Stimulated activated CD8-positive, alpha-beta memory T cell treated with anti-CD3 and anti-CD28 coated beads, Interleukin-7, amount 100 ng/mL, for 48 hours (primary cell): Measurements from ENCODE around the gene SLC37A1.
"Not testable (repeated sequence)": the region's sequence is repeated elsewhere in the genome, so short reads cannot be mapped to it uniquely, and the experiment has no call there.

Source experiments
- DNase-seq, 2 donors: peaks; one replicate each; pipeline ENCODE4 v3.0.0-alpha.2; 2020; ENCODE audit warnings: low read depth in 1 of 2; ENCODE audit errors: extremely low read depth in 1 of 2

The SLC37A1 gene

DNA sequence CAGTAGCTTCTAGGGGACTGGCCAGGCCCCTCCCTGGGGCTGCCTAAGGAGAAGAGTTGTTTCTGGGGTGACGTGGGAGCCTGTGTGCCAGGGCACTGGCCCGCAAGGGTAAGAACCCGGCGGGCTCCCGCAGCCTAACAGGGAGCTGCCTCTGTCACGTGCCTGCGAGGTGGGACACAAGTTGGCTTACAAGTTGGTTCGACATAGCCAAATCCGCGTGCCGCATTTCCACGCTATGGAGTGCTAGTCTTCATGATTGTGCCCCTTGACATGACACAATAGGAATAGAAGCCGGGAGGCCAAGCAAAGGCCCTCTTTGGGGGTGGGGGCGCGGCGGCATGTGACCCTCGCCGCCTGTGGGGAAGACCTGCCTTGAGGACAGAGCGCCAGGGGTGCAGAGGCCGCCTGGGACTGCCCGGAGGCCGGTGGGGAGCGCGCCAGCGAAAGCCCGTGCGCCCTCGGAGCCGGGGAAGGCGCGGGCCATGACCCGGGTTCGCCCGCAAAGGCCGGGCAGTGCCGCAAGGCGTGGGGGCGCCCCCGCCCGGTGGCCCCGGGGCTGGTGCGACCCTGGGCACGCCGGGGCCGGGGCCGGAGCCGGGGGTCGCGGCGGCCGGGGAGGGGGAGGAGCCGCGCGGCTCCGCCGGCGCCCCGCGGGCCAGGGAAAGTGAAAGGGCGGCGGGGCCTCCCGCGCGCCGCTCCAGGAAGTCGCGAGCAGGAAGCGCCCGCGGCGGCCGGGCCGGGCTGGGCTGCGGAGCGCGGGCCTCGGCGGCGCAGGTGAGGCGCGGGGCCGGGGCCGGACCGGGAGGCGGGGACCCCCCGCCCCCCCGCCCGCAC is at the start of gene SLC37A1:
Gene SLC37A1 (plus strand): TSS at position 702 of the 834 bp plus-strand sequence. CDS start 4,603 bp downstream, outside the sequence.
- no peak for DNase-seq

DNA sequence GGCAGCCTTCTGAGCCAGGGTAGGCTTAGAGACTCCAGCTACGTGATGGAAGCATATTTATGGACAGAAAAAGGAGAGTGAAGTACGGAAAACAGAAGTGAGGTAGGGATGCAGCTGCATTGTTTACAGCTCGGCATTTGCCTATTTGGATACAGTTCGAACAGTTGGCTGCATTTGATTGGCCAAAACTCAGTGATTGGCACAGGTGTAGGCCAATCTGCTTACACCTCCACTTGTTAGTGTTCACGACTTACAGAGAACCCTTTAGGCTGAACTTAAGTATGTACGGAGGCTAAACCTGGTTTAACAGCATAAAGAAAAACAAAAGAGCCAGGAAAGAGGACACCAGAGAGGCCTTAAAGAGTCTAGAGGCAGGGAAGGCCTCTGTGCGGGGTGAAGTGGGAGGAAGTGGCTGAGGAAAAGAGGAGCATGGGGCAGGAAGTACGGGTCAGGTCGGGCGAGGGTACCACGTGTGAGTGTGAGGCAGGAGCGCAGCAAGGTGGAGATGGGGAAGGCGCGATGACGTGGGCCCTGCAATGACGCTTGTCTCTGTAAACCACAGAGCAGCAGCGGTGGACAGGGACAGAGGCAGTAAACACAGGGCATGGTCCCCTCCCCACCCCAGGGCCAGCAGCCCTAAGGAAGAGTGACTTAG is 49.7 kb upstream of the SLC37A1 start:
- DNase-seq, result no peak

DNA sequence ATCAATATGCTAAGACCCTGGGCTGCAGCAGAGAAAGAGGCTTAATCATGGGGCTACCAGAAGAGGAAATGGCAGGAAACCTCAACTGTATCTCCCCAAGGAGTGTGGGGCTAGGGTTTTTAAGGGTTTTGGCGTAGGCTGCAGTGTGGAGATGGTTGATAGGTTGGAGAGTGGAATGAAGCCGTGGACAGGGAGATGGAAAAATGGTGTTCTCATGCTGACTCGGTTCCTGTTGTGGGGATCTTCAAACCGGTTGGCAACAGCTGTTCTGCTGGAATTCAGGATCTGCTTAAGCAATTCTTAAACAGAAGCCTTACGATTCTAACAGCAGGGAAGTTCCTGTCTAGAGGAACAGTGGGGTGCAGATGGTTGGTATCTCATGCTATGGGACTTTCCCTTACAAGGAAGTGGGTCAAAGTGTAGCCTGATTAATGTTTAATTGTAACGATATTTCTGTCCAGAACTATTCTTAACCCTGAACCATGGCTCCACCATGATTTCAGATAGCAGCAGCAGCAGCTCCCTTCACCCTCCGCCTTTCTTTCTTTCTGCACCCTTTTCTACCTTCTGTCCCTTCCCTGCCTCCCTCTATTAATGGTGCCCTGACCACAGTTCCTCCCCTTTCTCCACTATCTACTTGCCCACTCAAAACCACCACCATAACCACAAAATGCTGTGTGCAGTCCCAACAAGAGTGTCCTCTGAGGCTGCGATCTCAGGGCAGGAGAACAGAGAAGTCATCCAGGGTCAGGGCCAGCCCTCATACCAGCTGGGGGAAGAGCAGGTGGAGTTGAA is 48.4 kb upstream of the SLC37A1 start:
- DNase-seq, result no peak

DNA sequence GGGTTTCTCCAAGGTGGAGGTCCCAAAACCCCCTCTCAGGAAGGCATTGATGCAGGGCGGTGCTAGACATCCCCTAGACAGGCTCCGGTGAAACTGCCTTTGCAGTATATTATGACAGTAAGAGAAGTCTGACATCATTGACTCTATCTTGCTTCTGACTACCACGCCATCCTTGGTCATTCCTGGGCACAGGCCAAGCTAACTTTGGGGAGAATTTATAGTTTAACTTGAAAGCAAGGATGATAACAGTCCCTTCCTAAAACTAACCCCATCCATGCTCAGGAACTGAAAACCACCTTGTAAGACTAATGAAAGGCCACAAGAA is 47.9 kb upstream of the SLC37A1 start:
- DNase-seq, result no peak

DNA sequence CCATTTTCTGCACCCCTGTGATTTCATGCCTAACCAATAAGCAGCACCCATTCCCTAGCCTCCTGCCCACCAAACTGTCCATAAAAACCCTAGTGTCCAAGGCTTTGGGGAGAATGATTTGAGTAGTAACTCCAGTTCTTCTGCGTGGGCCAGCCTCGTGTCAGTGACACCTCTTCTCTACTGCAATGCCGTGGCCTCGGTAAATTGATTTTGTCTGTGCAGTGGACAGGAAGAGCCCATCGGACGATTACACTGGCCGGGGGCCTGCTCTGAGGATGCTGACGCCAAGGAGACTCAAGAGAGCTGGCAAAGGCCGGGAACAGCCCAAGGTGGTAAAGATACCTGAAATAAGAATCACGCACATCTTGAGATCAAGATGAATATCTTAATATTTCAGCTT is 47.0 kb upstream of the SLC37A1 start:
- DNase-seq, result no peak

DNA sequence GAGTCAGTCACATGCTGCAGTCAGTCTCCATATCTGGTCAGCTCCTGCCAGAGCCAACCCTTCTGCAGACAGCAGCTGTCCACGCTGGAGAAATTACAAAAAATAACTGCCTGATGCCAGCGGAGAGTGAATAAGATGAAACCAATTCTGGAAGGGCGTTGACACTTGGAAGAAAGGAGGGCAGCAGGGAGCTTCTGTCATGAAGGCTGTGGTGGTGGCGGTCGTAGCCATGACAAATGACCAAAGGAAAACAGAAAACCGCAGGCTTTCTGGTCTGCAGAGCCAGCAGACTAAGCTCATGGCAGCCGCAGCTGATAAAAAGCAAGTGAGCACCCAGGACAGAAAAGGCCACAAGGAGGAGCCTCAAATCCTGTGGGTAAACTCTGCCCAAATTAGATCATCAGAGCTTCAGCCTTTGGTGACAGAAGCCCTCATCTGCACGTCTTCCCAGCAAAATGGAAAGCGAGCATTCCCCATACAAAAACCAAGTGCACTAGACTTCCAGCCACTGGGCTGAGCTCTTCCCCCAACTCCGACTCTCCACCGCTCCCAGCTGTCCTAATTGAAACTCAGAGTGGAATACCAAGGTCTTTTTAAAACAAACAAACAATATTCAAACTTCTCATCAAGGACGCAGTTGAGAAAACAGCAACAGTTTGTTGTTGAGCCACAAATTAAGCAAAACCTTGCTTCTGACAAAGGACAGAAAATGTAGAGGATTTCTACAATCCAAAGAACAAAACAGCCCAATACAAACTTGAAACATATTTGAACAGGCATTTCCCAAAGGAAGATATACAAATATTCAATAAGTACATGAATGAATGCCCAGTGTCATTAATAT is 46.3 kb upstream of the SLC37A1 start:
- no peak for DNase-seq

DNA sequence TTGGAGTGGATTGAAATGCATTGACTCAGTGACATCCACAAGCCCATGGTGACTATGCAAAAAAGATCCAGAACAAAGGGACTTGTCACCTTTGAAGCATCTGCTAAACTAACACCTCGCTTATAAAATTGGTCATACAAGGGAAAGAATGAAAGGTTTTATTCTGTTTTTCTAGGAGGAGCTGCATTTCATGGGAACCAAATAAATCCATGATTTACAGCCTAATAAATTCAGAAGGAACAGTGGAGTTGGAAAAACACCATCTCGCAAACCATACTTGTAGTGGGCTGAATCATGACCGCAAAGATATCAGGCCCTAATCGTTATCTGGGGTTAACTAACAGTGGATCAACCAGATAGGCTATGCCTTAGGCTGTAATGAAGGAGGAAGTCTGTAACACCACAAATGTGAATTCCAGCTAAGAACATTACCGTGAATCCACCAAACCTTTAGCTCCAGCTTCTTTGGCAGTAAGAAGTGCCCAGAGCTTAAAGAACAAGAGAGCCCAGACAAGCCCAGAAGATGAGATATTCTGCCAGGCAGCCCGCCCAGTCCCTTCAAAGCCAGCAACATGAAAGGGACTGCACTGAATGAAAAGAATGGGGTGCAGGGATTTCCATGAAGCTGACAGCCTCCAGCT is 45.0 kb upstream of the SLC37A1 start:
- no peak for DNase-seq

DNA sequence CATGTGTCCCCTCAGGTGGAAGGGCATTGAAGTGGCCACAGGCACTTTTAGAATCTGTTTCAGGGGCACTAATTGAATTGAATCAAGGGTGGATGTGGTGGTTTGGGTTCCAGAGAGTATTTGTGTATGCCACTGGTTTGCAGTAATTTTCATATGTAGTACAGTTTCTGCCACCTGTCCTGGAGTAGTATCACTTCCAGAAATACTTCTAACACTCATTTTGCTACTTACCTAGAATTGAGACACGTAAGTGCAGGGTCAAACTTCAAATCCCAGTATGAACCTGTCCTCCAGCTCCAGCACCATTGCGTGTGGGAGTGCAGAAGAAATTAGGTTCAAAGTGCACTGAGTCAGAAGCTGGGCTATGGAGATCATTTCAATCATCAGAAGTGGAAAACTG is 44.4 kb upstream of the SLC37A1 start:
- DNase-seq, result no peak

DNA sequence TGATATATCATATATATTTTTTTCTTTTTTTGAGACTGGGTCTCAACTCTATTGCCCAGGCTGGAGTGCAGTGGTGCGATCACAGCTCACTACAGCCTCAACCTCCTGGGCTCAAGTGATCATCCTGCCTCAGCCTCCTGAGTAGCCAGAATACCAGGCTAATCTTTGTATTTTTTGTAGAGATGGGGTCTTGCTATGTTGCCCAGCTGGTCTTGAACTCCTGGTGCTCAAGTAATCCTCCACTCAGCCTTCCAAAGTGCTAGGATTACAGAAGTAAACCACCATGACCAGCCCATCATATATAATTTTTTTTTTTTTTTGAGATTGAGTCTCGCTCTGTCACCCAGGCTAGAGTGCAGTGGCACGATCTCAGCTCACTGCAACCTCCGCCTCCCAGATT is 43.9 kb upstream of the SLC37A1 start:
- not testable (repeated sequence) for DNase-seq

DNA sequence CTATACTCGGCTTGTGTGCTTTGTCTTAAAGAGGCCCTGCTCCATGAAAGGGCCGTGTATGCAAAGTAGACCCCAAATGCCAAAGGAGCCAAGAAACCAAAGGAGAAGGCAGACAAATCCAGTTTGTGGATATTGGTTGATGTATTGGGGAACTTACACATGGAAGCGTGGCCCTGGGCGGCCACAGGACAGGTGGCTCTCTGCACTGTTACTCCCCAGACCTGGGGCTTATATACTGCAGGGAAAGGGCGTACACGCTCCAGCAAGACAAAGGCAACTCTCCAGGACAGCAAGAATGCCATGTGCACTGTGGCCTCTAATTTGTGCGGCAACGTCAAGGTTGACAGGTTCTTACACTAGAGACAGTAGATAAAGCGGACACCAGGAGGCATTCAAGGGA is 42.4 kb upstream of the SLC37A1 start:
- DNase-seq, result no peak

DNA sequence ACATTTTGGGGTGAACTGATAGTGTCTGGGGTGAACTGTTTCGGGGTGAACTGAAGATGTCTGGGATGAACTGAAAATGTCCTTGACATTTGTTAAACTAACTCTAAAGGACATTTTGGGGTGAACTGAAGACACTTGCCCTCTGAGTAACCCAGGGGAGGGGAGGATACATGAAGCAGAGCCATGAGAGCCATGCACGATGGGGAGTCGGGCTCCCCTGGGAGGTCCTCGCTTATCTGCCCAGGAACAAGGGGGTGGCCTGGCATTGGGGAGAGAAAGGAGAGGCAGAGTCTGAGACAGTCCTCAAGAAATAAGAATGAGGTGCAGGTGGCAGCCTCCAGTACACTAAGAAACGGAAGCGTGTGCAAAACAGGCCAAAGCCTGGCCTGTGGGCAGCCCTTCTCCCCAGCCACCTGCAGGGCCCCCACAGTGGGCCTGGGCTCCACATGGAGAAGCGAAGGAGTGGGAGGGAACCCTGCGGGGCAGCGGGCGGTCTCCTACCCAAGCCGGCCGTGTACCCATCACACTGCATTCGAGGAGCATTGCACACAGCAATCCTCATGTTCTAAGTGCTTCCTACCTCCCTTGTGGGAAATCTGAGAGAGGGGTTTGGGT is 41.8 kb upstream of the SLC37A1 start:
- no peak for DNase-seq

DNA sequence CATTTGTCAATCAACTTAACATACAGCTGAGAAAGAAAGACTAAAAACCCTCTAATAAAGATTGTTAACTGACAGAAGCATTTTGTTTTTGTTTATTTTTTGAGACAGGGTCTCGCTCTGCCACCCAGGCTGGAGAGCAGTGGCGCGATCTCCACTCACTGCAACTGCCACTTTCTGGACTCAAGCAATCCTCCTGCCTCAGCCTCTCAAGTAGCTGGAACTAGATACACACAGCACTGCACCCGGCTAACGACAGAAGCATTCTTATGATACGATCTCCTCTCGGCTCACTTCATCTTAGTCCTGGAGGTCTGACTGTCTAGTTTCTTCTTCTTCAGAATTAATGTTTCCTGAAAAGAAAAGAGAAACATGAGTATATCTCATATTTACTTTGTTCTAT is 41.1 kb upstream of the SLC37A1 start:
- no peak for DNase-seq

DNA sequence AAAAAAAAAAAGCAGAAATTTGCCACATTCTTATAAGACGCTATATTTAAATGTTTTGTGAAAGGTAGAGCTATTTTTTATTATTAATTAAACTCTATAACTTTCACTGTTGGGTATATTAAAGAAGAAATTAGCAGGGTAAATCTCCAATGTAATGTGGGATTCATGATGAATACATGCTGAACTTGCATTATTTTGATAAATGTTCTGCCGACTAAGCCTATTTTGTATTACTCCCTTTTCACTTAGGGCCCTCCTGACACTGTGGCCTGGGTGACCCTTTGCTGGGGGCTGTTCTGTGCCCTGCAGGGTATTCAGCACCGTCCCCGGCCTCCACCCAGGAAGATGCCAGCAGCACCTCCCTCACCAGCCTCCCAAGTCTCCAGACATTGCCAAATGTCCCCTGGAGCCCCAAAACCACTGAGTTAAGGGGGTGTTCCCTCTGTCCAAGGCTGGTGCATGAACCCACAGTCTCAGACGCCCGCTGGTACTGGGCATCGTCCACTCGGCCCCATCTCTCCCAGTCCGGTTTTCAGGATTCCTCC is 40.1 kb upstream of the SLC37A1 start:
- DNase-seq, result no peak

DNA sequence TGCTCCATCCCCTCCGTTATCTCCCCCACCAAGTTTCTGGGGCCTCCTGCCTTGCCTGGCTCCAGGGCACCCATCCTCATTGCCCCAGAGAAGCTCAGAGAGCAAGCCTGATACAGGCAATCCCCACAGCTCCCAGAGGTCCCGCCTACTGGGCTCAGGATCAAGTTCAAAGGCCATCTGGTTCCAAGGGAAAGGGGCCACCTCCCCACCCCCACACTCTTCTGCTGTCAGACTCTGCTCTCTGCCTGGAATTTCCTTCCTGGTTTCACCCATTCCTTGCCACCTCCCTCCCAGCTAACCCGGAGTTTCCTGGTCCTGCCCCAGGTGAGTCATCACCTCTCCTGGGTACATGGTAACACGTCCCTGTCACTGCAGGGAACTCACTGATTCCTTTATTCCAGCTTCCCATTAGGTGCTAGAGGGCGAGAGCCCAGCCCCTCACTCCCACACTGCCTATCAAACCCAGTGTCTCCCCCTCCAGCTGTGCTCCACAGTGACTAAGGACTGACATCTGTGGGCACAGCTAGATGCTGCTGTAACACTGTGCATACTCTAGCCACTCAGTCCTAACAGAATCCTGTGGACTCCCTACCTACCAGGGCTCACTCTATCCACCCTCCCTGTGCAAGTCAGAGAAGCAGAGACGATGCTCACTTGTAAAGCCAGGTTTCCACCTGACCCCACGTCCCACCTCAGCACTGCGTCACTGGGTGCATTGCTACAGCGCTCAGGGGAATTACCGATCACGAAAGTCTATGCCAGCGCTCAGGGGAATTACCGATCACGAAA is 39.4 kb upstream of the SLC37A1 start:
- DNase-seq, result no peak

DNA sequence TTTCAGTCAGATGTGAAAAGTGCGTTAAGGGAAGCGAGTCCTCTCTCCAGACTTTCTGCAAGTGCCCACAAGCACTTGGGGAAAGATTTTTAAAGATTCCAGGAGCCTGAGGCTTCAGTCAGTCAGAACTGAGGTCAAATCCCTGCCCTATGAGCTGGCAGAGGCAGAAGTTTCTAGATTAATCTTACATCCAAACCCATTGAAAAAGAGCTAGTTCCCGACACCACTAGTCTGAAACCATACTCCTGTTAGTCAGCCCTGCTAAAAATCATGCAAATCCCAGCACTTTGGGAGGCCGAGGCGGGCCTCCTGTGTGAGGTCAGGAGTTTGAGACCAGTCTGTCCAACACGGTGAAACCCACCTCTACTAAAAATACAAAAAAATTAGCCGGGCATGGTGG is 38.6 kb upstream of the SLC37A1 start:
- no peak for DNase-seq

DNA sequence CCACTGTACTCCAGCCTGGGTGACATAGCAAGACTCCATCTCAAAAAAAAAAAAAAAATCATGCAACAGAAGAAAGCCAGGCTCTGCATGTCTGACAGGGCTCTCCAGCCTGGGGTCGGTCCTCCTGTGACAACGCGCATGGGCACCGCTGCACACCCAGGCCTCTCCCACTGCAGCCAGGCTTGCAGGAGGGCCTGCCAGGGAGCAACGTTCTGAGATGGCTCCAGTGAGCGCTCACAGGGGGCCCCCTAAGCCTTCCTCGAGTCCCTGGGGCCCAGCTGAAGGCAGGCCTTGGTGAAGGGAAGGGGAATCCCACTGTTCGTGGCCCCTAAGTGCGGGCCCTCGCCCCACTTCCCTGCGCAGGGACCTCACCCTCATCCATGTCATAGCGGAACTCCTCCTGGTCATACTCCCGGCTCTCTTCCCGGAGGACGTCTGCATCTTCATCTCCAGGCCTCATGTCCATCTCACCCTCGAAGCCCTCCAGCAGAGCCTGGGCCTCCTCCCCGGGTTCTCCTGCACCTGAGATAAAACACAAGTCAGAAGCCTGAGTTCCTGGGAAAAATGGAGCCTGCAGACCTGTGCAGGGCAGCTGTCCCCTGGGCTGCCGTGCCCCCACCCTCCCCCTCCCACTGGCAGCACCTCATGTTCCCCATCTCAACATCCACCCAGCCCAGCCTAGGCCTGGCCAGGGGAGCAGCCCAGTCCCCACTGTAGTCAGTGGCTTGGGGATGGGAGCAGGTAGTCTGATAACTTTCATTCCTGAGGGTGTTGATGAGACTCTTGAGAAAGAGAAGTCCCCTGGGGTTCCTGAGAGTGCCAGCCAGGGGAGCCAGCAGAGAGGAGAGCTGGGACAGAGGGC is 37.9 kb upstream of the SLC37A1 start:
- DNase-seq, result no peak

DNA sequence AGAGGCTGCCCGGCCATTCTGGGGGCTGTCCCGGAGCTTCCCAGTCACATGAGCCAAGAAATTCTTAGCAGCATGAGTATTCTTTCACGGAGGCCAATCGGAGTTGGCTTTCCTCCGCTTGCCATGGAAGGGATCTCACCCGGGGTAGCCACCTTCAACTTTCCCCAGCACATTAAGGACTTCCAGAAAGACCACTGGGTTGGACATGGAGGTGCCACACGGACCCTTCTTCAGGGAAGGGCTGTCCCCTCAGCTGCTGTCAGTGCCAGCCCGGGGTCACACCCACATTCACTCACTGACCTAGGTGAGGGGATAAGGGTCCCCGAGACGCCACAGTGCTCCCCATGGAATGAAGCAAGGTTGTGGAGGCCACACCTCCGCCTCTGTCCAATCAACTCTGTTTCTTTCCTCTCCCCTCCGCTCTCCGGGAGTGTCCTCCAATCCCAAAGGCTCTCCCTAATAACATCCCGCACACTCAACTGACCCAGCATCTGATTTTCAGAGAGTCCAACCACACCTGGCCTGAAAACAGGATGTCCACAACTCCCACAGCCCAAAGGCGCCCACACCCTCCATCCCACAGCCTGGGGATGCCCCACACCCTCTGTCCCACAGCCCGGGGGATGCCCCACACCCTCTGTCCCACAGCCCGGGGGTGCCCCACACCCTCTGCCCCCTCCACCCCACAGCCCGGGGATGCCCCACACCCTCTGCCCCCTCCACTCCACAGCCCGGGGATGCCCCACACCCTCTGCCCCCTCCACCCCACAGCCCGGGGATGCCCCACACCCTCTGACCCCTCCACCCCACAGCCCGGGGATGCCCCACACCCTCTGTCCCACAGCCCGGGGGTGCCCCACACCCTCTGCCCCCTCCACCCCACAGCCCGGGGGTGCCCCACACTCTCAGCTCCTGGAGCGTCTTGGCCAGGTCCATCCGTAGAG is 37.0 kb upstream of the SLC37A1 start:
- DNase-seq, result no peak
